ENCODE measurements around the gene EBPL. TPM values are rescaled to one million over a fixed set of nuclear protein-coding genes. Genes with fewer than 3 reads are reported as not detected.

Gene EBPL
- total and polyA plus RNA-seq, 12 donors, result 45.2 to 302 (median 122) TPM

- H3K4me3 ChIP-seq, result no peak overlapping the region
- WGBS, 4 donors, result 96 to 98% (median 97%) methylated on average over 33 to 48 of the region's 48 CpGs
- no peaks in the 10 kb centered on the region for H3K36me3 ChIP-seq (replicated peaks in 1 of 2)
- intact Hi-C loops (cut with DNase I), result no loop called here
- no peak overlapping the region for H3K27ac ChIP-seq
- no peaks in the 10 kb centered on the region for H3K9me3 ChIP-seq (replicated peaks in 1 of 3)
- no peaks in the 10 kb centered on the region for H3K4me1 ChIP-seq (replicated peaks in 1 of 2)
- no peak for DNase-seq
- H3K27me3 ChIP-seq, result no peaks in the 10 kb centered on the region
- TF ChIP-seq CTCF (IDR thresholded peaks at IDR 0.05) (no peak), POLR2A (IDR thresholded peaks at IDR 0.05) (no peak)
Measured at GRCh38 chr13:49678191-49678914, 12.9 kb downstream of the EBPL start.

- H3K4me1 ChIP-seq (replicated peaks in 1 of 2), result no peaks in the 10 kb centered on the region
- TF ChIP-seq CTCF (IDR thresholded peaks at IDR 0.05) (no peak), POLR2A (IDR thresholded peaks at IDR 0.05) (no peak)
- no peaks in the 10 kb centered on the region for H3K27me3 ChIP-seq
- intact Hi-C loops (cut with DNase I), result no loop called here
- 89 to 96% (median 95%) methylated on average over 6 of the region's 6 CpGs for WGBS, 4 donors
- no peak overlapping the region for H3K27ac ChIP-seq
- DNase-seq, result no peak
- H3K9me3 ChIP-seq (replicated peaks in 1 of 3), result no peaks in the 10 kb centered on the region
- no peak overlapping the region for H3K4me3 ChIP-seq
- H3K36me3 ChIP-seq (replicated peaks in 1 of 2), result no peaks in the 10 kb centered on the region
Measured at GRCh38 chr13:49676581-49677298, 14.5 kb downstream of the EBPL start.

GRCh38 chr13:49670828-49671227, 20.5 kb downstream of the EBPL start:
- intact Hi-C loops (cut with DNase I), result no loop called here
- H3K36me3 ChIP-seq (replicated peaks in 1 of 2), result peaks cover 0 to 11% of the 10 kb centered on the region in 2 donors
- peaks cover 6 to 7% of the 10 kb centered on the region in 2 donors for H3K4me1 ChIP-seq (replicated peaks in 1 of 2)
- no peaks in the 10 kb centered on the region for H3K9me3 ChIP-seq (replicated peaks in 1 of 3)
- H3K4me3 ChIP-seq, result no peak overlapping the region
- WGBS, 4 donors, result 74 to 92% (median 78%) methylated on average over 5 of the region's 5 CpGs
- H3K27me3 ChIP-seq, result no peaks in the 10 kb centered on the region
- TF ChIP-seq POLR2A (IDR thresholded peaks at IDR 0.05), result no peak
- TF ChIP-seq CTCF (IDR thresholded peaks at IDR 0.05), result no peak
- DNase-seq, result no peak
- no peak overlapping the region for H3K27ac ChIP-seq

GRCh38 chr13:49669735-49670309, 21.5 kb downstream of the EBPL start:
- Histone ChIP-seq H3K4me3 (no peak overlapping the region), H3K4me1 (replicated peaks in 1 of 2) (peaks cover 6 to 7% of the 10 kb centered on the region in 2 donors), H3K27ac (no peak overlapping the region), H3K27me3 (no peaks in the 10 kb centered on the region), H3K9me3 (replicated peaks in 1 of 3) (no peaks in the 10 kb centered on the region), H3K36me3 (replicated peaks in 1 of 2) (peaks cover 0 to 11% of the 10 kb centered on the region in 2 donors)
- WGBS, 4 donors, result 36 to 46% (median 45%) methylated on average over 5 of the region's 5 CpGs
- DNase-seq, result peak; percentile 58 to 86 (median 78)
- intact Hi-C loops (cut with DNase I), result loop anchor here in 1 of 2 donors (5.0 kb wide), 1 partner anchor 177 kb away; no protein-coding TSS in a partner anchor
- TF ChIP-seq POLR2A (IDR thresholded peaks at IDR 0.05) (no peak), CTCF (IDR thresholded peaks at IDR 0.05) (peak; percentile 49 to 88 (median 77))
